ENCODE results near the gene EXPH5. TPM values are rescaled to one million over a fixed set of nuclear protein-coding genes. Genes with fewer than 3 reads are reported as not detected.

The EXPH5 gene
- total and polyA plus RNA-seq, 7 donors: 0.36 to 2.4 (median 0.55) TPM

- H3K27me3 ChIP-seq: no peaks in the 10 kb centered on the region
Measured at GRCh38 chr11:108541531-108541930, 52.0 kb downstream of the EXPH5 start.

GRCh38 chr11:108538502-108538901 lies 55.1 kb downstream of the EXPH5 start:
- H3K9me3 ChIP-seq: no peaks in the 10 kb centered on the region
- no peak for DNase-seq

More at GRCh38 chr11:108541531-108541930, 52.0 kb downstream of the EXPH5 start:
- H3K36me3 ChIP-seq: no peaks in the 10 kb centered on the region
- H3K9me3 ChIP-seq: no peaks in the 10 kb centered on the region
- no peaks in the 10 kb centered on the region for H3K4me1 ChIP-seq
- TF ChIP-seq EP300 (IDR thresholded peaks at IDR 0.05) (no peak), POLR2AphosphoS5 (IDR thresholded peaks at IDR 0.05) (no peak)
- H3K4me3 ChIP-seq: no peak overlapping the region
- H3K27ac ChIP-seq: no peak overlapping the region
- intact Hi-C loops (cut with DNase I): no loop called here
- DNase-seq: no peak

GRCh38 chr11:108538022-108538424 lies 55.5 kb downstream of the EXPH5 start:
- no peak for DNase-seq
- H3K36me3 ChIP-seq: no peaks in the 10 kb centered on the region
- intact Hi-C loops (cut with DNase I): no loop called here

More at GRCh38 chr11:108538502-108538901, 55.1 kb downstream of the EXPH5 start:
- Histone ChIP-seq H3K27ac (no peak overlapping the region), H3K4me3 (no peak overlapping the region), H3K36me3 (no peaks in the 10 kb centered on the region), H3K4me1 (no peaks in the 10 kb centered on the region), H3K27me3 (no peaks in the 10 kb centered on the region)
- WGBS, 2 donors: 74 to 81% methylated on average over 4 of the region's 4 CpGs
- intact Hi-C loops (cut with DNase I): no loop called here
- no peak for TF ChIP-seq CTCF (IDR thresholded peaks at IDR 0.05)
- TF ChIP-seq POLR2AphosphoS5 (IDR thresholded peaks at IDR 0.05): no peak
- no peak for TF ChIP-seq POLR2A (IDR thresholded peaks at IDR 0.05)
- TF ChIP-seq EP300 (IDR thresholded peaks at IDR 0.05): no peak

GRCh38 chr11:108536783-108537182 lies 56.8 kb downstream of the EXPH5 start:
- intact Hi-C loops (cut with DNase I): no loop called here
- Histone ChIP-seq H3K27ac (no peak overlapping the region), H3K4me1 (no peaks in the 10 kb centered on the region), H3K4me3 (no peak overlapping the region), H3K27me3 (no peaks in the 10 kb centered on the region), H3K9me3 (no peaks in the 10 kb centered on the region), H3K36me3 (no peaks in the 10 kb centered on the region)
- 92 to 93% methylated on average over 5 of the region's 5 CpGs for WGBS, 2 donors
- DNase-seq: no peak
- TF ChIP-seq CTCF (IDR thresholded peaks at IDR 0.05) (no peak), EP300 (IDR thresholded peaks at IDR 0.05) (no peak), POLR2AphosphoS5 (IDR thresholded peaks at IDR 0.05) (no peak), POLR2A (IDR thresholded peaks at IDR 0.05) (no peak)

More at GRCh38 chr11:108538022-108538424, 55.5 kb downstream of the EXPH5 start:
- 8 to 41% methylated on average over 8 of the region's 8 CpGs for WGBS, 2 donors
- no peaks in the 10 kb centered on the region for H3K4me1 ChIP-seq
- no peak overlapping the region for H3K27ac ChIP-seq
- H3K27me3 ChIP-seq: no peaks in the 10 kb centered on the region
- H3K9me3 ChIP-seq: no peaks in the 10 kb centered on the region
- TF ChIP-seq EP300 (IDR thresholded peaks at IDR 0.05): no peak
- no peak for TF ChIP-seq CTCF (IDR thresholded peaks at IDR 0.05)
- no peak for TF ChIP-seq POLR2AphosphoS5 (IDR thresholded peaks at IDR 0.05)
- no peak for TF ChIP-seq POLR2A (IDR thresholded peaks at IDR 0.05)
- H3K4me3 ChIP-seq: no peak overlapping the region

- intact Hi-C loops (cut with DNase I): no loop called here
- Histone ChIP-seq H3K4me3 (no peak overlapping the region), H3K27me3 (no peaks in the 10 kb centered on the region), H3K9me3 (no peaks in the 10 kb centered on the region), H3K4me1 (no peaks in the 10 kb centered on the region), H3K27ac (no peak overlapping the region), H3K36me3 (no peaks in the 10 kb centered on the region)
- TF ChIP-seq CTCF (IDR thresholded peaks at IDR 0.05): no peak
- no peak for DNase-seq
- 81 to 90% methylated on average over 6 of the region's 6 CpGs for WGBS, 2 donors
Measured at GRCh38 chr11:108535384-108535955, 58.1 kb downstream of the EXPH5 start.

All from sigmoid colon (tissue), 7 donors.